RWPE1 (cell line): ENCODE measurements around the gene KDM7A.

Experiments used
- CTCF ChIA-PET: fragments of 350-600 bp; sonication (Branson Sonifier 250); formaldehyde crosslinking; extraction: SDS; loops from one replicate; lab custom pipeline; 2021; lab: Yijun Ruan, JAX
- POLR2A ChIA-PET: fragments of 400-600 bp; formaldehyde crosslinking; extraction: SDS; loops from one replicate; lab custom pipeline; 2020; ENCODE audit warnings: antibody characterized with exemption; ENCODE audit not compliant: low non-redundant PET; lab: Yijun Ruan, JAX
- DNase-seq: peaks from one replicate; pipeline ENCODE4 v3.0.0; 2012; ENCODE audit warnings: low spot score
- H3K27ac ChIP-seq: fragments of 450-650 bp; 2 replicates; pipeline ENCODE4 v1.5.1; 2017
- CTCF ChIP-seq: fragments of 450-650 bp; conservative IDR thresholded peaks from 2 replicates; pipeline ENCODE4 v1.5.1; 2017; ENCODE audit warnings: low read depth, mild to moderate bottlenecking

KDM7A gene

GRCh38 chr7:140192176-140192575 is 15.4 kb upstream of the KDM7A start:
- DNase-seq: no peak
- ChIA-PET POLR2A (no interaction called here), CTCF (no interaction called here)
- TF ChIP-seq CTCF: no peak
- no peak overlapping the region for H3K27ac ChIP-seq

- ChIA-PET POLR2A (no interaction called here), CTCF (interaction anchor here (0.6 kb wide), 1 partner anchor 135 kb away, joined by 3 read pairs; no protein-coding TSS in a partner anchor)
- DNase-seq: no peak
- no peak overlapping the region for H3K27ac ChIP-seq
- no peak for TF ChIP-seq CTCF
Observed at GRCh38 chr7:140190588-140190987, 13.8 kb upstream of the KDM7A start.

GRCh38 chr7:140189917-140190316 is 13.1 kb upstream of the KDM7A start:
- CTCF ChIA-PET: interaction anchor here (0.6 kb wide), 1 partner anchor 136 kb away, joined by 3 read pairs; no protein-coding TSS in a partner anchor
- POLR2A ChIA-PET: no interaction called here
- DNase-seq: no peak
- H3K27ac ChIP-seq: no peak overlapping the region
- TF ChIP-seq CTCF: no peak

GRCh38 chr7:140182917-140183316 is 6.1 kb upstream of the KDM7A start:
- TF ChIP-seq CTCF: no peak
- POLR2A ChIA-PET: interaction anchor here (0.5 kb wide), 1 partner anchor 412 kb away, joined by 4 read pairs; no protein-coding TSS in a partner anchor
- CTCF ChIA-PET: no interaction called here

GRCh38 chr7:140179339-140179738 is 2.6 kb upstream of the KDM7A start:
- ChIA-PET CTCF (no interaction called here), POLR2A (no interaction called here)
- no peak for DNase-seq
- TF ChIP-seq CTCF: no peak
- H3K27ac ChIP-seq: no peak overlapping the region

More at GRCh38 chr7:140182917-140183316, 6.1 kb upstream of the KDM7A start:
- H3K27ac ChIP-seq: no peak overlapping the region
- DNase-seq: no peak

GRCh38 chr7:140176122-140176701 is 571 bp downstream of the KDM7A start:
- CTCF ChIA-PET: no interaction called here
- POLR2A ChIA-PET: interaction anchor here (0.6 kb wide), 1 partner anchor 1528 kb away, joined by 5 read pairs; no protein-coding TSS in a partner anchor
- peak overlapping the region; percentile 92 for H3K27ac ChIP-seq
- no peak for TF ChIP-seq CTCF
- no peak for DNase-seq
